Keratinocyte (primary cell): ENCODE measurements around the gene OXCT1. TPM values are rescaled to one million over a fixed set of nuclear protein-coding genes. Genes with fewer than 3 reads are reported as not detected.

ENCODE experiments used
- DNase-seq: peaks from one replicate; pipeline ENCODE4 v3.0.0-alpha.2; 2011; ENCODE audit warnings: low read depth, missing footprints, low spot score
- FAIRE-seq: peaks from 2 replicates; lab custom pipeline; 2011; peaks lifted over from hg19 to GRCh38; lab: Jason Lieb, UNC
- H2AFZ ChIP-seq: 2 replicates; pipeline ENCODE4 v1.6.0; 2012; ENCODE audit warnings: low read length, control low read depth, inconsistent platforms; ENCODE audit not compliant: control insufficient read depth
- H3K27ac ChIP-seq: 2 replicates; pipeline ENCODE4 v1.5.1; 2011; ENCODE audit warnings: low read length; ENCODE audit not compliant: control insufficient read depth, insufficient read depth
- H3K27me3 ChIP-seq: 3 replicates; pipeline ENCODE4 v1.6.0; 2011; ENCODE audit warnings: low read length; ENCODE audit not compliant: control insufficient read depth, insufficient read depth; ENCODE audit errors: extremely low read depth
- H3K36me3 ChIP-seq, 2 experiments: 2 replicates in 1 of 2; 3 replicates in 1 of 2; pipeline ENCODE4 v1.5.1; 2011; ENCODE audit warnings: low read length in 2 of 2, mild to moderate bottlenecking in 1 of 2; ENCODE audit not compliant: control insufficient read depth in 2 of 2, insufficient read depth in 2 of 2; ENCODE audit errors: extremely low read depth in 1 of 2
- H3K4me1 ChIP-seq: 3 replicates; pipeline ENCODE4 v1.5.1; 2011; ENCODE audit warnings: low read length; ENCODE audit not compliant: control insufficient read depth, insufficient read depth; ENCODE audit errors: extremely low read depth
- H3K4me2 ChIP-seq: 3 replicates; pipeline ENCODE4 v1.6.0; 2011; ENCODE audit warnings: low read depth, low read length; ENCODE audit not compliant: control insufficient read depth, insufficient read depth; ENCODE audit errors: extremely low read depth
- H3K4me3 ChIP-seq, 3 experiments: fragments of 200-600 bp in 1 of 3; sonication (generic) in 1 of 3; 2 replicates in 2 of 3; 3 replicates in 1 of 3; pipeline ENCODE4 v1.5.1; 2011 to 2016; ENCODE audit warnings: low read length in 3 of 3, mild to moderate bottlenecking in 3 of 3, control low read depth in 2 of 3, inconsistent platforms in 1 of 3, low read depth in 1 of 3, mixed read lengths in 1 of 3, mixed run types in 1 of 3, moderate library complexity in 1 of 3; ENCODE audit not compliant: control insufficient read depth in 2 of 3, insufficient read depth in 2 of 3; ENCODE audit errors: extremely low read depth in 1 of 3
- H3K79me2 ChIP-seq: 2 replicates; pipeline ENCODE4 v1.6.0; 2012; ENCODE audit warnings: low read length; ENCODE audit not compliant: control insufficient read depth, insufficient read depth
- H3K9ac ChIP-seq: 3 replicates; pipeline ENCODE4 v1.6.0; 2011; ENCODE audit warnings: low read length; ENCODE audit not compliant: control insufficient read depth, insufficient read depth; ENCODE audit errors: extremely low read depth
- H3K9me1 ChIP-seq: 3 replicates; pipeline ENCODE4 v1.6.0; 2011; ENCODE audit warnings: low read length; ENCODE audit not compliant: control insufficient read depth, insufficient read depth; ENCODE audit errors: extremely low read depth
- H3K9me3 ChIP-seq: 2 replicates; pipeline ENCODE4 v1.5.1; 2012; ENCODE audit warnings: low read depth, low read length; ENCODE audit not compliant: control insufficient read depth
- H4K20me1 ChIP-seq: 3 replicates; pipeline ENCODE4 v1.6.0; 2011; ENCODE audit warnings: low read length; ENCODE audit not compliant: control insufficient read depth, insufficient read depth; ENCODE audit errors: extremely low read depth
- EZH2 ChIP-seq: IDR thresholded peaks from one replicate; pipeline ENCODE4 v1.6.1; 2012; ENCODE audit warnings: inconsistent platforms, mild to moderate bottlenecking, low read length, moderate library complexity
- dilution Hi-C: fragments of 300-500 bp; cut with MboI; formaldehyde crosslinking; loops from one replicate; pipeline ENCODE4 v1.7.0; 2020; ENCODE audit warnings: low sequenced_read_pairs; ENCODE audit not compliant: extremely low pct_ligation_motif_present
- polyA plus RNA-seq, 5 experiments: library from polyadenylated mRNA; depleted of rRNA in 3 of 5; stranded (reverse) in 3 of 5; stranded (forward) in 1 of 5; unstranded in 1 of 5; fragments of >200 nt; gene quantifications; 1 replicate in 1 of 5; 2 replicates in 3 of 5; 3 replicates in 1 of 5; pipeline versions ENCODE4 v1.2.1 to v1.2.3, GENCODE V29; 2011 to 2012; ENCODE audit warnings: missing spikeins in 2 of 5, low read depth in 1 of 5, low replicate concordance in 1 of 5
- TF ChIP-seq, protein P1 (sequence below), 3 experiments: IDR thresholded peaks in 1 of 3; conservative IDR thresholded peaks in 1 of 3; optimal IDR thresholded peaks in 1 of 3; 2 replicates in 2 of 3; 3 replicates in 1 of 3; pipeline versions ENCODE3 to v1.5.1; 2011; ENCODE audit warnings: low read length in 3 of 3, mild to moderate bottlenecking in 3 of 3, moderate library complexity in 2 of 3, control low read depth in 1 of 3, inconsistent platforms in 1 of 3; ENCODE audit not compliant: insufficient read depth in 2 of 3; ENCODE audit errors: extremely low read depth in 1 of 3

The OXCT1 gene
- polyA plus RNA-seq, 1 donor (not counting 4 experiments of a cell fraction or from before 2014, with no cell fraction given), result 34.0 TPM

DNA sequence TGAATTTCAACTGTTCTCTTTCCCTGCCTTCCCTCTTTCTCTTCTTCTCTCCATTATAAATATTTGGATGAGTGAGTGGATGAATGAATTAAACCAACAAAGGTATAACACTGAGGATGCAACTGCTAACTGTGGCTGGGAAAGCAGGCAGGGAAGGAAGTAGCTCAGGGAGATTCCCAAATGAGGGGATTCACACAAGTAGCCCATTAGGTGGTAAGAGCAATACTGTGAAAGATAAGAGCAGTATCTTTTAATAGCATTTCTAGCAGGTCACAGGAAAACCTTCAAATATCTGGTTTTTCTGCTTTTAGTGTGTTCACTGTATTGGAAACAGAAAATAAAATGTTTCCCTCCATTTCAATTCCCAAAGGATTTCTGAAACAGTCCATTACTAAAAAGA, 105.6 kb downstream of the OXCT1 start:
- Histone ChIP-seq H3K9ac (no peak overlapping the region), H3K36me3 (no peaks in the 10 kb centered on the region), H3K9me3 (no peaks in the 10 kb centered on the region), H3K4me3 (no peak overlapping the region), H3K27me3 (no peaks in the 10 kb centered on the region), H4K20me1 (no peaks in the 10 kb centered on the region), H3K4me2 (no peak overlapping the region), H3K9me1 (no peaks in the 10 kb centered on the region), H2AFZ (no peak overlapping the region), H3K79me2 (no peaks in the 10 kb centered on the region), H3K4me1 (peaks cover 4% of the 10 kb centered on the region), H3K27ac (no peak overlapping the region)
- FAIRE-seq (no peak), DNase-seq (no peak)
- dilution Hi-C loops, result no loop called here
- TF ChIP-seq, protein P1, sequence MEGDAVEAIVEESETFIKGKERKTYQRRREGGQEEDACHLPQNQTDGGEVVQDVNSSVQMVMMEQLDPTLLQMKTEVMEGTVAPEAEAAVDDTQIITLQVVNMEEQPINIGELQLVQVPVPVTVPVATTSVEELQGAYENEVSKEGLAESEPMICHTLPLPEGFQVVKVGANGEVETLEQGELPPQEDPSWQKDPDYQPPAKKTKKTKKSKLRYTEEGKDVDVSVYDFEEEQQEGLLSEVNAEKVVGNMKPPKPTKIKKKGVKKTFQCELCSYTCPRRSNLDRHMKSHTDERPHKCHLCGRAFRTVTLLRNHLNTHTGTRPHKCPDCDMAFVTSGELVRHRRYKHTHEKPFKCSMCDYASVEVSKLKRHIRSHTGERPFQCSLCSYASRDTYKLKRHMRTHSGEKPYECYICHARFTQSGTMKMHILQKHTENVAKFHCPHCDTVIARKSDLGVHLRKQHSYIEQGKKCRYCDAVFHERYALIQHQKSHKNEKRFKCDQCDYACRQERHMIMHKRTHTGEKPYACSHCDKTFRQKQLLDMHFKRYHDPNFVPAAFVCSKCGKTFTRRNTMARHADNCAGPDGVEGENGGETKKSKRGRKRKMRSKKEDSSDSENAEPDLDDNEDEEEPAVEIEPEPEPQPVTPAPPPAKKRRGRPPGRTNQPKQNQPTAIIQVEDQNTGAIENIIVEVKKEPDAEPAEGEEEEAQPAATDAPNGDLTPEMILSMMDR (optimal IDR thresholded peaks at IDR 0.05 in 1 of 3, IDR thresholded peaks at IDR 0.05 in 1 of 3, conservative IDR thresholded peaks at IDR 0.05 in 1 of 3; ENCODE audit: extremely low read depth in 1 of 3, insufficient read depth in 2 of 3, low read length in 3 of 3), result no peak
- no peak for TF ChIP-seq EZH2

DNA sequence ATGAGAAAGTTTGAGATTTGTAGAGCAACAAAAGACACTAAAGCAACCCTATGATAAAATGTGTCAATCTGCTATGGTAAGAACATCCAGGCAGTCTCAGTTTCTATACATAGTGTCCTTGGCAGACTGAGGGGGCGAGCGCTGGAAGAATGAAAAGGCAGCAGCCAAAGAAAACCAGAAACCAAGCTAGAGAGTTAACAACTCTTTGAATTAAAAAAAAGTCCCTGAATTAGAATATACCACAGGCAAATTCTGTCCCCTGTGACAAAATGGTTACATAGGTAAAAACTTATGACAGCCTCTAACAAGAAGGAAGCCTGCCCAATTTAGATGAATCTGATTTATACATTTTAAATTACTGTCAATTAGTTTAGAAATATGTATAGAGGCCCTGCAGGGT, 106.7 kb downstream of the OXCT1 start:
- H3K4me1 ChIP-seq, result peaks cover 4% of the 10 kb centered on the region
- H3K9me1 ChIP-seq, result no peaks in the 10 kb centered on the region
- H3K4me2 ChIP-seq, result no peak overlapping the region
- H3K9ac ChIP-seq, result no peak overlapping the region
- no peak for TF ChIP-seq EZH2
- TF ChIP-seq, protein P1 (optimal IDR thresholded peaks at IDR 0.05 in 1 of 3, IDR thresholded peaks at IDR 0.05 in 1 of 3, conservative IDR thresholded peaks at IDR 0.05 in 1 of 3; ENCODE audit: extremely low read depth in 1 of 3, insufficient read depth in 2 of 3, low read length in 3 of 3), result no peak
- FAIRE-seq (no peak), DNase-seq (no peak)
- no peaks in the 10 kb centered on the region for H3K36me3 ChIP-seq
- no peak overlapping the region for H3K4me3 ChIP-seq
- no peaks in the 10 kb centered on the region for H3K79me2 ChIP-seq
- no peaks in the 10 kb centered on the region for H3K9me3 ChIP-seq
- dilution Hi-C loops, result no loop called here
- no peak overlapping the region for H2AFZ ChIP-seq
- H4K20me1 ChIP-seq, result no peaks in the 10 kb centered on the region
- no peaks in the 10 kb centered on the region for H3K27me3 ChIP-seq
- H3K27ac ChIP-seq, result no peak overlapping the region
